GM12878 (cell line): ENCODE results near the gene PRM3. TPM values are rescaled to one million over a fixed set of nuclear protein-coding genes. Genes with fewer than 3 reads are reported as not detected.
A peak's percentile ranks its signal among the peaks of the same experiment; 100 is the strongest.

Experiments
- CBX5 ChIP-seq: sonication (generic); IDR thresholded peaks from 2 replicates; pipeline ENCODE4 v1.6.1; 2016; ENCODE audit warnings: low read depth, moderate library complexity, mild to moderate bottlenecking, inconsistent platforms
- EED ChIP-seq: sonication (generic); IDR thresholded peaks from 2 replicates; pipeline ENCODE4 v1.6.1; 2016; ENCODE audit warnings: antibody characterized with exemption, low read depth
- ETV6 ChIP-seq, 2 experiments: fragments of 450-650 bp in 1 of 2; IDR thresholded peaks in 1 of 2; conservative IDR thresholded peaks in 1 of 2; 2 replicates each; pipeline ENCODE4 v1.6.1; 2014; ENCODE audit warnings: antibody characterized with exemption in 1 of 2, borderline replicate concordance in 1 of 2, low read depth in 1 of 2, mild to moderate bottlenecking in 1 of 2, moderate library complexity in 1 of 2
- MEF2B ChIP-seq: fragments of 450-650 bp; IDR thresholded peaks from 2 replicates; pipeline ENCODE4 v1.6.1; 2018; ENCODE audit warnings: mild to moderate bottlenecking, moderate library complexity; ENCODE audit not compliant: partially characterized antibody, poor library complexity, severe bottlenecking
- NBN ChIP-seq: fragments of 450-650 bp; IDR thresholded peaks from 2 replicates; pipeline ENCODE4 v1.6.1; 2016
- NFXL1 ChIP-seq: fragments of 450-650 bp; IDR thresholded peaks from 2 replicates; pipeline ENCODE4 v1.6.1; 2017; ENCODE audit warnings: antibody characterized with exemption, mild to moderate bottlenecking, borderline replicate concordance
- NFYB ChIP-seq: IDR thresholded peaks from 2 replicates; pipeline ENCODE4 v1.6.1; 2011; ENCODE audit warnings: low read depth, mild to moderate bottlenecking, low read length, improper control_type of control experiment, moderate library complexity; ENCODE audit not compliant: insufficient read depth
- SKIL ChIP-seq: fragments of 450-650 bp; IDR thresholded peaks from 2 replicates; pipeline ENCODE4 v1.6.1; 2017; ENCODE audit warnings: mild to moderate bottlenecking, low read depth, inconsistent platforms; ENCODE audit not compliant: poor library complexity, severe bottlenecking
- SUPT20H ChIP-seq: IDR thresholded peaks from 2 replicates; pipeline ENCODE4 v1.6.1; 2011; ENCODE audit warnings: low read depth, mild to moderate bottlenecking, low read length, moderate library complexity, borderline replicate concordance; ENCODE audit not compliant: control insufficient read depth
- SUZ12 ChIP-seq: fragments of 200-600 bp; sonication (generic); IDR thresholded peaks from one replicate; pipeline ENCODE4 v1.6.1; 2018; ENCODE audit warnings: antibody characterized with exemption, mild to moderate bottlenecking; ENCODE audit not compliant: unreplicated experiment
- polyA plus RNA-seq, 11 experiments: library from polyadenylated mRNA; depleted of rRNA in 4 of 11; unstranded in 6 of 11; stranded (reverse) in 5 of 11; fragments of >200 nt; fragmentation: Nextera tagmentation in 4 of 11; fragmentation: Illumina TruSeq in 1 of 11; extraction: Ambion mirVana in 4 of 11; extraction: Trizol in 1 of 11; gene quantifications; 1 replicate in 1 of 11; 2 replicates in 10 of 11; pipeline versions ENCODE4 v1.2.1 to v1.2.3, GENCODE V29; 2011 to 2016; ENCODE audit warnings: inconsistent platforms in 2 of 11, missing spikeins in 2 of 11, low read depth in 1 of 11
- total RNA-seq, 4 experiments: library from RNA; depleted of rRNA in 3 of 4; stranded (reverse); fragments of >200 nt in 3 of 4; fragmentation: Illumina TruSeq in 1 of 4; extraction: Trizol in 1 of 4; gene quantifications; 2 replicates each; pipeline versions ENCODE4 v1.2.1 to v1.2.3, GENCODE V29; 2013 to 2021
- TF ChIP-seq, protein P1 (sequence below): IDR thresholded peaks from 2 replicates; pipeline ENCODE4 v1.6.1; 2011; ENCODE audit warnings: low read depth, mild to moderate bottlenecking, low read length, moderate library complexity, borderline replicate concordance; ENCODE audit errors: extremely low read depth
- TF ChIP-seq, protein P2 (sequence below): fragments of 450-650 bp; IDR thresholded peaks from 2 replicates; pipeline ENCODE4 v1.6.1; 2017; ENCODE audit warnings: mild to moderate bottlenecking, moderate library complexity
- TF ChIP-seq, protein P3 (sequence below): fragments of 450-650 bp; formaldehyde crosslinking; IDR thresholded peaks from 2 replicates; pipeline ENCODE4 v1.4.0; 2020; ENCODE audit warnings: mild to moderate bottlenecking, moderate library complexity

Gene PRM3
- total and polyA plus RNA-seq, 10 of the 15 experiments (the other 5 are each of a cell fraction or from before 2014, with no cell fraction given) = not detected

GRCh38 chr16:11306997-11307638 lies 33.7 kb upstream of the PRM3 start (continued):
- TF ChIP-seq SKIL (no peak), ETV6 (conservative IDR thresholded peaks at IDR 0.05 in 1 of 2, IDR thresholded peaks at IDR 0.05 in 1 of 2; ENCODE audit: borderline replicate concordance in 1 of 2, low read depth in 1 of 2) (peak in 1 of 2 experiments; percentile 44; a peak in 1 of 4 replicates), EED (peak; percentile 90), SUZ12 (no peak), NFYB (no peak), NFXL1 (no peak), NBN (0 out of 2 replicates have a peak, but pooled peaks have one; percentile 30), MEF2B (no peak), SUPT20H (no peak), CBX5 (0 out of 2 replicates have a peak, but pooled peaks have one; percentile 28)
- TF ChIP-seq, protein P1, sequence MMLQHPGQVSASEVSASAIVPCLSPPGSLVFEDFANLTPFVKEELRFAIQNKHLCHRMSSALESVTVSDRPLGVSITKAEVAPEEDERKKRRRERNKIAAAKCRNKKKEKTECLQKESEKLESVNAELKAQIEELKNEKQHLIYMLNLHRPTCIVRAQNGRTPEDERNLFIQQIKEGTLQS = no peak
- TF ChIP-seq, protein P2, sequence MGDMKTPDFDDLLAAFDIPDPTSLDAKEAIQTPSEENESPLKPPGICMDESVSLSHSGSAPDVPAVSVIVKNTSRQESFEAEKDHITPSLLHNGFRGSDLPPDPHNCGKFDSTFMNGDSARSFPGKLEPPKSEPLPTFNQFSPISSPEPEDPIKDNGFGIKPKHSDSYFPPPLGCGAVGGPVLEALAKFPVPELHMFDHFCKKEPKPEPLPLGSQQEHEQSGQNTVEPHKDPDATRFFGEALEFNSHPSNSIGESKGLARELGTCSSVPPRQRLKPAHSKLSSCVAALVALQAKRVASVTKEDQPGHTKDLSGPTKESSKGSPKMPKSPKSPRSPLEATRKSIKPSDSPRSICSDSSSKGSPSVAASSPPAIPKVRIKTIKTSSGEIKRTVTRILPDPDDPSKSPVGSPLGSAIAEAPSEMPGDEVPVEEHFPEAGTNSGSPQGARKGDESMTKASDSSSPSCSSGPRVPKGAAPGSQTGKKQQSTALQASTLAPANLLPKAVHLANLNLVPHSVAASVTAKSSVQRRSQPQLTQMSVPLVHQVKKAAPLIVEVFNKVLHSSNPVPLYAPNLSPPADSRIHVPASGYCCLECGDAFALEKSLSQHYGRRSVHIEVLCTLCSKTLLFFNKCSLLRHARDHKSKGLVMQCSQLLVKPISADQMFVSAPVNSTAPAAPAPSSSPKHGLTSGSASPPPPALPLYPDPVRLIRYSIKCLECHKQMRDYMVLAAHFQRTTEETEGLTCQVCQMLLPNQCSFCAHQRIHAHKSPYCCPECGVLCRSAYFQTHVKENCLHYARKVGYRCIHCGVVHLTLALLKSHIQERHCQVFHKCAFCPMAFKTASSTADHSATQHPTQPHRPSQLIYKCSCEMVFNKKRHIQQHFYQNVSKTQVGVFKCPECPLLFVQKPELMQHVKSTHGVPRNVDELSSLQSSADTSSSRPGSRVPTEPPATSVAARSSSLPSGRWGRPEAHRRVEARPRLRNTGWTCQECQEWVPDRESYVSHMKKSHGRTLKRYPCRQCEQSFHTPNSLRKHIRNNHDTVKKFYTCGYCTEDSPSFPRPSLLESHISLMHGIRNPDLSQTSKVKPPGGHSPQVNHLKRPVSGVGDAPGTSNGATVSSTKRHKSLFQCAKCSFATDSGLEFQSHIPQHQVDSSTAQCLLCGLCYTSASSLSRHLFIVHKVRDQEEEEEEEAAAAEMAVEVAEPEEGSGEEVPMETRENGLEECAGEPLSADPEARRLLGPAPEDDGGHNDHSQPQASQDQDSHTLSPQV = no peak
- TF ChIP-seq, protein P3, sequence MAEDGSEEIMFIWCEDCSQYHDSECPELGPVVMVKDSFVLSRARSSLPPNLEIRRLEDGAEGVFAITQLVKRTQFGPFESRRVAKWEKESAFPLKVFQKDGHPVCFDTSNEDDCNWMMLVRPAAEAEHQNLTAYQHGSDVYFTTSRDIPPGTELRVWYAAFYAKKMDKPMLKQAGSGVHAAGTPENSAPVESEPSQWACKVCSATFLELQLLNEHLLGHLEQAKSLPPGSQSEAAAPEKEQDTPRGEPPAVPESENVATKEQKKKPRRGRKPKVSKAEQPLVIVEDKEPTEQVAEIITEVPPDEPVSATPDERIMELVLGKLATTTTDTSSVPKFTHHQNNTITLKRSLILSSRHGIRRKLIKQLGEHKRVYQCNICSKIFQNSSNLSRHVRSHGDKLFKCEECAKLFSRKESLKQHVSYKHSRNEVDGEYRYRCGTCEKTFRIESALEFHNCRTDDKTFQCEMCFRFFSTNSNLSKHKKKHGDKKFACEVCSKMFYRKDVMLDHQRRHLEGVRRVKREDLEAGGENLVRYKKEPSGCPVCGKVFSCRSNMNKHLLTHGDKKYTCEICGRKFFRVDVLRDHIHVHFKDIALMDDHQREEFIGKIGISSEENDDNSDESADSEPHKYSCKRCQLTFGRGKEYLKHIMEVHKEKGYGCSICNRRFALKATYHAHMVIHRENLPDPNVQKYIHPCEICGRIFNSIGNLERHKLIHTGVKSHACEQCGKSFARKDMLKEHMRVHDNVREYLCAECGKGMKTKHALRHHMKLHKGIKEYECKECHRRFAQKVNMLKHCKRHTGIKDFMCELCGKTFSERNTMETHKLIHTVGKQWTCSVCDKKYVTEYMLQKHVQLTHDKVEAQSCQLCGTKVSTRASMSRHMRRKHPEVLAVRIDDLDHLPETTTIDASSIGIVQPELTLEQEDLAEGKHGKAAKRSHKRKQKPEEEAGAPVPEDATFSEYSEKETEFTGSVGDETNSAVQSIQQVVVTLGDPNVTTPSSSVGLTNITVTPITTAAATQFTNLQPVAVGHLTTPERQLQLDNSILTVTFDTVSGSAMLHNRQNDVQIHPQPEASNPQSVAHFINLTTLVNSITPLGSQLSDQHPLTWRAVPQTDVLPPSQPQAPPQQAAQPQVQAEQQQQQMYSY (CRISPR knock-in tag) = no peak
